Measurements from ENCODE around the gene RBM4. TPM values are rescaled to one million over a fixed set of nuclear protein-coding genes. Genes with fewer than 3 reads are reported as not detected.

RBM4 gene
- total and polyA plus RNA-seq, 2 of the 4 experiments (the other 2 are of a cell fraction): 165 to 198 TPM

- no peak for TF ChIP-seq RCOR1 (IDR thresholded peaks at IDR 0.05; ENCODE audit: insufficient replicate concordance, low read length)
These were observed 28.5 kb upstream of the RBM4 start (continued) for GRCh38 chr11:66609721-66610617.

DNA sequence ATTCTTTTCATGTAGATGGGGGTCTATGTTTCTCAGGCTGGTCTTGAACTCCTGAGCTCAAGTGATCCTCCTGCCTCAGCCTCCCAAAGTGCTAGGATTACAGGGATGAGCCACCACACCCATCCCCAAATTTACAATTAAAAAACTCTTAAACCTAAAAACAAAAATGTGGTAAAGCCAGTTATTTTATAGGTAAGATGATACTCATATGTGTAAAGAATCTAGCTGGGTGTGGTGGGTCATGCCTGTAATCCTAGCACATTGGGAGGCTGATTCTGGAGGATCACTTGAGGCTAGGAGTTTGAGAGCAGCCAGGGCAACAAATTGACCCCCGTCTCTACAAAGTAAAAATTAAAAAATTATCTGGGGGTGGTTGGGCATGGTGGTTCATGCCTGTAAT, 26.0 kb upstream of the RBM4 start:
- Histone ChIP-seq H4K8ac (ENCODE audit: low read depth in 2 of 2, low read length in 2 of 2) (no peak overlapping the region), H3K9ac (ENCODE audit: low read depth, low read length) (no peak overlapping the region), H3K9me1 (ENCODE audit: insufficient read depth, low read length) (no peaks in the 10 kb centered on the region), H2AK9ac (replicated peaks; ENCODE audit: low read depth, low read length, poor library complexity) (no peak overlapping the region), H3K27ac (ENCODE audit: insufficient read depth, low read length) (no peak overlapping the region), H2AFZ (replicated peaks; ENCODE audit: low read length, poor library complexity) (no peak overlapping the region), H4K91ac (ENCODE audit: insufficient read depth, low read depth, low read length) (no peak overlapping the region), H4K20me1 (ENCODE audit: insufficient read depth, low read length) (peaks cover 12% of the 10 kb centered on the region), H2BK5ac (ENCODE audit: low read depth, low read length, poor library complexity, severe bottlenecking) (no peak overlapping the region), H3K56ac (ENCODE audit: extremely low read depth, insufficient read depth, low read length) (no peak overlapping the region), H3K4me3 (ENCODE audit: insufficient read depth, low read depth, low read length) (no peak overlapping the region), H3K36me3 (ENCODE audit: control insufficient read depth, insufficient read depth, low read length) (no peaks in the 10 kb centered on the region), H4K5ac (ENCODE audit: low read depth, low read length) (no peak overlapping the region), H3K4me1 (ENCODE audit: control insufficient read depth, insufficient read depth, low read length) (no peaks in the 10 kb centered on the region), H3K4ac (ENCODE audit: low read depth, low read length) (no peak overlapping the region), H2BK20ac (ENCODE audit: low read depth, low read length) (no peak overlapping the region), H3K4me2 (ENCODE audit: low read depth, low read length) (no peak overlapping the region), H3K14ac (replicated peaks; ENCODE audit: low read depth, low read length) (no peak overlapping the region), H3K23ac (ENCODE audit: low read depth, low read length) (no peak overlapping the region), H3K79me1 (ENCODE audit: low read depth in 1 of 2, low read length in 2 of 2) (peaks cover 5 to 22% of the 10 kb centered on the region in 2 experiments; a peak in 3 of 4 replicates), H3K27me3 (ENCODE audit: control insufficient read depth, insufficient read depth, low read length) (no peaks in the 10 kb centered on the region), H2BK15ac (ENCODE audit: low read depth, low read length) (no peak overlapping the region), H3K18ac (ENCODE audit: low read depth, low read length) (no peak overlapping the region), H3K9me3 (ENCODE audit: control insufficient read depth, insufficient read depth, low read length) (no peaks in the 10 kb centered on the region), H2AK5ac (ENCODE audit: low read depth, low read length) (no peak overlapping the region), H2BK120ac (ENCODE audit: low read depth, low read length) (no peak overlapping the region)
- BruUV-seq (replicated peaks): no TSS peak
- WGBS, 2 experiments (ENCODE audit: extremely low coverage in 2 of 2, insufficient read length in 1 of 2): no CpG with 5 or more reads among the region's 1 CpG
- ATAC-seq (ENCODE audit: low read depth) (no peak), DNase-seq (no peak)
- in situ Hi-C loops (cut with MboI; ENCODE audit: low sequenced_read_pairs) (no loop called here), dilution Hi-C loops (cut with HindIII; ENCODE audit: low sequenced_read_pairs, unreplicated experiment) (no loop called here), intact Hi-C loops (cut with micrococcal nuclease) (no loop called here)
- ChIA-PET POLR2A (ENCODE audit: unreplicated experiment) (no interaction called here), CTCF (no interaction called here)
- TF ChIP-seq RCOR1 (IDR thresholded peaks at IDR 0.05; ENCODE audit: insufficient replicate concordance, low read length) (no peak), MAZ (IDR thresholded peaks at IDR 0.05; ENCODE audit: borderline replicate concordance, low read depth, low read length) (no peak), MAFK (IDR thresholded peaks at IDR 0.05; ENCODE audit: low read depth, low read length) (no peak), SMC3 (IDR thresholded peaks at IDR 0.05; ENCODE audit: low read depth, low read length) (no peak), USF2 (IDR thresholded peaks at IDR 0.05; ENCODE audit: low read depth, low read length) (no peak), NFE2L2 (IDR thresholded peaks at IDR 0.05; ENCODE audit: low read depth, low read length) (no peak), RAD21 (IDR thresholded peaks at IDR 0.05; ENCODE audit: low read length) (no peak), FOS (IDR thresholded peaks at IDR 0.05; ENCODE audit: low read depth, low read length) (no peak), BHLHE40 (IDR thresholded peaks at IDR 0.05; ENCODE audit: low read depth, low read length) (no peak), MXI1 (IDR thresholded peaks at IDR 0.05; ENCODE audit: borderline replicate concordance, low read depth, low read length) (no peak), CEBPB (IDR thresholded peaks at IDR 0.05; ENCODE audit: low read depth, low read length) (no peak), POLR2A (IDR thresholded peaks at IDR 0.05; ENCODE audit: low read depth, low read length) (no peak), CHD1 (IDR thresholded peaks at IDR 0.05; ENCODE audit: low read depth, low read length) (no peak)
- TF ChIP-seq, protein P1, sequence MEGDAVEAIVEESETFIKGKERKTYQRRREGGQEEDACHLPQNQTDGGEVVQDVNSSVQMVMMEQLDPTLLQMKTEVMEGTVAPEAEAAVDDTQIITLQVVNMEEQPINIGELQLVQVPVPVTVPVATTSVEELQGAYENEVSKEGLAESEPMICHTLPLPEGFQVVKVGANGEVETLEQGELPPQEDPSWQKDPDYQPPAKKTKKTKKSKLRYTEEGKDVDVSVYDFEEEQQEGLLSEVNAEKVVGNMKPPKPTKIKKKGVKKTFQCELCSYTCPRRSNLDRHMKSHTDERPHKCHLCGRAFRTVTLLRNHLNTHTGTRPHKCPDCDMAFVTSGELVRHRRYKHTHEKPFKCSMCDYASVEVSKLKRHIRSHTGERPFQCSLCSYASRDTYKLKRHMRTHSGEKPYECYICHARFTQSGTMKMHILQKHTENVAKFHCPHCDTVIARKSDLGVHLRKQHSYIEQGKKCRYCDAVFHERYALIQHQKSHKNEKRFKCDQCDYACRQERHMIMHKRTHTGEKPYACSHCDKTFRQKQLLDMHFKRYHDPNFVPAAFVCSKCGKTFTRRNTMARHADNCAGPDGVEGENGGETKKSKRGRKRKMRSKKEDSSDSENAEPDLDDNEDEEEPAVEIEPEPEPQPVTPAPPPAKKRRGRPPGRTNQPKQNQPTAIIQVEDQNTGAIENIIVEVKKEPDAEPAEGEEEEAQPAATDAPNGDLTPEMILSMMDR (conservative IDR thresholded peaks at IDR 0.05; ENCODE audit: low read depth, low read length): no peak
